ENCODE measurements around the gene CLSTN2. TPM values are rescaled to one million over a fixed set of nuclear protein-coding genes. Genes with fewer than 3 reads are reported as not detected.

CLSTN2 gene
- total RNA-seq, 4 donors from 2014 or later = 2.7 to 5.0 (median 3.1) TPM

- H3K36me3 ChIP-seq = no peaks in the 10 kb centered on the region
- H3K4me1 ChIP-seq = no peaks in the 10 kb centered on the region
- no peak overlapping the region for H3K4me3 ChIP-seq
- H3K27me3 ChIP-seq = no peaks in the 10 kb centered on the region
- no peak for DNase-seq
- no peak for TF ChIP-seq POLR2A (IDR thresholded peaks at IDR 0.05)
- TF ChIP-seq CTCF (IDR thresholded peaks at IDR 0.05) = no peak
- H3K9me3 ChIP-seq = peaks cover 0 to 5% (median 0%) of the 10 kb centered on the region in 4 donors
- H3K27ac ChIP-seq = no peak overlapping the region
Observed at GRCh38 chr3:140521751-140522445, 586.9 kb downstream of the CLSTN2 start.

GRCh38 chr3:140522653-140523380 is 587.8 kb downstream of the CLSTN2 start:
- no peaks in the 10 kb centered on the region for H3K4me1 ChIP-seq
- no peak for TF ChIP-seq CTCF (IDR thresholded peaks at IDR 0.05)
- TF ChIP-seq POLR2A (IDR thresholded peaks at IDR 0.05) = no peak
- H3K9me3 ChIP-seq = peaks cover 0 to 5% (median 0%) of the 10 kb centered on the region in 4 donors
- H3K27me3 ChIP-seq = no peaks in the 10 kb centered on the region
- no peak overlapping the region for H3K4me3 ChIP-seq
- H3K27ac ChIP-seq = no peak overlapping the region
- H3K36me3 ChIP-seq = no peaks in the 10 kb centered on the region
- DNase-seq = no peak

GRCh38 chr3:140523600-140523999 is 588.6 kb downstream of the CLSTN2 start:
- TF ChIP-seq CTCF (IDR thresholded peaks at IDR 0.05) (no peak), POLR2A (IDR thresholded peaks at IDR 0.05) (no peak)
- Histone ChIP-seq H3K4me3 (no peak overlapping the region), H3K9me3 (peaks cover 0 to 1% (median 0%) of the 10 kb centered on the region in 4 donors), H3K27me3 (no peaks in the 10 kb centered on the region), H3K27ac (no peak overlapping the region), H3K4me1 (no peaks in the 10 kb centered on the region), H3K36me3 (no peaks in the 10 kb centered on the region)
- no peak for DNase-seq

DNA sequence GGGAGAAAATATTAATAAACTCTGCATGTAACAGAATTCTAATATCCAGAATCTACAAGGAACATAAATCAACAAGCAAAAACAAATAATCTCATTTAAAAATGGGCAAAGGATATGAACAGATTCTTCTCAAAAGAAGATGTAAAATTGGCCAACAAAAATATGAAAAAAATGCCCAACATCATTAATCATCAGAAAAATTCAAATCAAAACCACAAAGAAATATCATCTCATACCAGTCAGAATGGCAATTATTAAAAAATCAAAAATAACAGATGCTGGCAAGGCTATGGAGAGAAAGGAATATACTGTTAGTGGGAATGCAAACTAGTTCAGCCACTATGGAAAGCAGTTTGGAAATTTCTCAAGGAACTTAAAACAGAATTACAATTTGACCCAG is 592.2 kb downstream of the CLSTN2 start:
- no peaks in the 10 kb centered on the region for H3K4me1 ChIP-seq
- no peaks in the 10 kb centered on the region for H3K36me3 ChIP-seq
- H3K4me3 ChIP-seq = no peak overlapping the region
- no peaks in the 10 kb centered on the region for H3K27me3 ChIP-seq
- TF ChIP-seq POLR2A (IDR thresholded peaks at IDR 0.05) = no peak
- no peak for TF ChIP-seq CTCF (IDR thresholded peaks at IDR 0.05)
- H3K9me3 ChIP-seq = no peaks in the 10 kb centered on the region
- no peak for DNase-seq
- H3K27ac ChIP-seq = no peak overlapping the region

GRCh38 chr3:140529096-140529495 is 594.1 kb downstream of the CLSTN2 start:
- no peaks in the 10 kb centered on the region for H3K27me3 ChIP-seq
- H3K9me3 ChIP-seq = no peaks in the 10 kb centered on the region
- no peaks in the 10 kb centered on the region for H3K4me1 ChIP-seq
- TF ChIP-seq CTCF (IDR thresholded peaks at IDR 0.05) (no peak), POLR2A (IDR thresholded peaks at IDR 0.05) (no peak)
- H3K4me3 ChIP-seq = no peak overlapping the region
- H3K27ac ChIP-seq = no peak overlapping the region
- no peak for DNase-seq
- no peaks in the 10 kb centered on the region for H3K36me3 ChIP-seq
